Left cardiac atrium (tissue), 4 donors: Measurements from ENCODE around the gene RIC8B. TPM values are rescaled to one million over a fixed set of nuclear protein-coding genes. Genes with fewer than 3 reads are reported as not detected.

Source experiments
- ATAC-seq, 2 donors: fragments of 200-7000 bp; cut with Tn5 transposase; one replicate each; pipeline ENCODE4 v1.9.1; 2020; ENCODE audit warnings: mild to moderate bottlenecking in 2 of 2, moderate library complexity in 2 of 2
- DNase-seq: peaks from one replicate; pipeline ENCODE4 v3.0.0-alpha.2; 2020
- intact Hi-C, 2 donors: fragments of 100-400 bp; cut with DNase I; formaldehyde crosslinking; loops; one replicate each; pipeline versions ENCODE4 v1.14.1 to v1.15.1; 2022 to 2023
- total RNA-seq, 2 donors: library from RNA; stranded (reverse); fragmentation: NEBNext Ultra II Directional; extraction: Animal tissue kit (Norgen Biotek cat#: 25700); gene quantifications; one replicate each; pipeline ENCODE4 v1.2.1, GENCODE V29; 2021
- donor health status: DM: no; HTN: yes; CAD: no.
- donor health status: DM: no; HTN: yes; CAD: no; lungs with severe emphysema.
- donor health status: DM: yes; HTN: yes; CAD: no.
- donor health status: Dilated cardiomyopathy.

RIC8B gene
- total RNA-seq, 2 donors from 2014 or later: 16.0 to 21.5 TPM

- ATAC-seq: no peak
Observed at GRCh38 chr12:106854723-106855122, 80.2 kb downstream of the RIC8B start.

GRCh38 chr12:106855221-106855758 lies 80.8 kb downstream of the RIC8B start:
- no peak for ATAC-seq
- intact Hi-C loops: no loop called here

More at GRCh38 chr12:106854723-106855122, 80.2 kb downstream of the RIC8B start:
- no peak for DNase-seq
- intact Hi-C loops: no loop called here

GRCh38 chr12:106861984-106862916 lies 87.8 kb downstream of the RIC8B start:
- intact Hi-C loops: no loop called here
- DNase-seq (no peak), ATAC-seq (peak in 1 of 2 donors; percentile 44)

More at GRCh38 chr12:106855221-106855758, 80.8 kb downstream of the RIC8B start:
- no peak for DNase-seq

- DNase-seq (no peak), ATAC-seq (no peak)
- intact Hi-C loops: no loop called here
Observed at GRCh38 chr12:106863189-106863588, 88.7 kb downstream of the RIC8B start.

- ATAC-seq (no peak), DNase-seq (no peak)
- intact Hi-C loops: no loop called here
Observed at GRCh38 chr12:106865683-106866082, 91.2 kb downstream of the RIC8B start.

GRCh38 chr12:106866426-106867080 lies 92.1 kb downstream of the RIC8B start:
- DNase-seq (no peak), ATAC-seq (no peak)
- intact Hi-C loops: no loop called here

GRCh38 chr12:106867651-106868050 lies 93.2 kb downstream of the RIC8B start:
- no peak for ATAC-seq
- intact Hi-C loops: no loop called here
- no peak for DNase-seq

GRCh38 chr12:106868982-106869700 lies 94.7 kb downstream of the RIC8B start:
- no peak for DNase-seq
- ATAC-seq: no peak
- intact Hi-C loops: no loop called here

- intact Hi-C loops: no loop called here
- no peak for DNase-seq
- ATAC-seq: no peak
Observed at GRCh38 chr12:106870116-106870515, 95.6 kb downstream of the RIC8B start.

GRCh38 chr12:106871477-106871876 lies 97.0 kb downstream of the RIC8B start:
- intact Hi-C loops: no loop called here
- ATAC-seq (no peak), DNase-seq (no peak)

GRCh38 chr12:106873983-106874382 lies 99.5 kb downstream of the RIC8B start:
- intact Hi-C loops: no loop called here
- DNase-seq (no peak), ATAC-seq (no peak)

- DNase-seq: no peak
Observed at GRCh38 chr12:106878804-106879203, 104.3 kb downstream of the RIC8B start.

GRCh38 chr12:106879612-106880011 lies 105.1 kb downstream of the RIC8B start:
- ATAC-seq (no peak), DNase-seq (no peak)
- intact Hi-C loops: no loop called here

More at GRCh38 chr12:106878804-106879203, 104.3 kb downstream of the RIC8B start:
- ATAC-seq: no peak
- intact Hi-C loops: no loop called here

GRCh38 chr12:106883426-106883825 lies 108.9 kb downstream of the RIC8B start:
- intact Hi-C loops: no loop called here
- no peak for DNase-seq
- ATAC-seq: no peak

GRCh38 chr12:106885026-106885425 lies 110.5 kb downstream of the RIC8B start:
- intact Hi-C loops: no loop called here
- ATAC-seq (no peak), DNase-seq (no peak)

- no peak for ATAC-seq
- DNase-seq: no peak
- intact Hi-C loops: no loop called here
Observed at GRCh38 chr12:106885541-106886249, 111.2 kb downstream of the RIC8B start.

GRCh38 chr12:106886932-106887331 lies 112.5 kb downstream of the RIC8B start:
- intact Hi-C loops: no loop called here
- DNase-seq (no peak), ATAC-seq (no peak)

- DNase-seq (no peak), ATAC-seq (no peak)
- intact Hi-C loops: no loop called here
Observed at GRCh38 chr12:106888348-106888970, 114.0 kb downstream of the RIC8B start.
